IMR-90 (cell line): ENCODE data around the gene NRIP1.

Source experiments
- CTCF ChIP-seq: conservative IDR thresholded peaks from 2 replicates; pipeline ENCODE4 v1.5.1; 2012; ENCODE audit warnings: mild to moderate bottlenecking, low read depth, low read length, improper control_type of control experiment
- MAFK ChIP-seq: IDR thresholded peaks from 2 replicates; pipeline ENCODE4 v1.6.1; 2012; ENCODE audit warnings: low read depth, low read length, improper control_type of control experiment
- NFE2L2 ChIP-seq: fragments of 150-350 bp; IDR thresholded peaks from 2 replicates; pipeline ENCODE4 v1.6.1; 2016; ENCODE audit warnings: low read depth, mild to moderate bottlenecking, low read length
- RAD21 ChIP-seq: IDR thresholded peaks from 2 replicates; pipeline ENCODE4 v1.6.1; 2012; ENCODE audit warnings: low read length, improper control_type of control experiment
- RCOR1 ChIP-seq: IDR thresholded peaks from 2 replicates; pipeline ENCODE4 v1.6.1; 2012; ENCODE audit warnings: mild to moderate bottlenecking, low read length, improper control_type of control experiment; ENCODE audit not compliant: insufficient replicate concordance

- no peak for TF ChIP-seq CTCF
- TF ChIP-seq RAD21, result no peak
- peak; percentile 32; the same call in 1 of the 2 replicates for TF ChIP-seq MAFK
- TF ChIP-seq NFE2L2, result no peak
- TF ChIP-seq RCOR1, result no peak
Measured at GRCh38 chr21:15015622-15016471, 49.0 kb downstream of the NRIP1 start.
